ENCODE data around the gene PRXL2B. TPM values are rescaled to one million over a fixed set of nuclear protein-coding genes. Genes with fewer than 3 reads are reported as not detected.
A peak's percentile ranks its signal among the peaks of the same experiment; 100 is the strongest.

The PRXL2B gene
- total RNA-seq, 6 experiments from 2014 or later: 5.1 to 18.6 (median 11.1) TPM

DNA sequence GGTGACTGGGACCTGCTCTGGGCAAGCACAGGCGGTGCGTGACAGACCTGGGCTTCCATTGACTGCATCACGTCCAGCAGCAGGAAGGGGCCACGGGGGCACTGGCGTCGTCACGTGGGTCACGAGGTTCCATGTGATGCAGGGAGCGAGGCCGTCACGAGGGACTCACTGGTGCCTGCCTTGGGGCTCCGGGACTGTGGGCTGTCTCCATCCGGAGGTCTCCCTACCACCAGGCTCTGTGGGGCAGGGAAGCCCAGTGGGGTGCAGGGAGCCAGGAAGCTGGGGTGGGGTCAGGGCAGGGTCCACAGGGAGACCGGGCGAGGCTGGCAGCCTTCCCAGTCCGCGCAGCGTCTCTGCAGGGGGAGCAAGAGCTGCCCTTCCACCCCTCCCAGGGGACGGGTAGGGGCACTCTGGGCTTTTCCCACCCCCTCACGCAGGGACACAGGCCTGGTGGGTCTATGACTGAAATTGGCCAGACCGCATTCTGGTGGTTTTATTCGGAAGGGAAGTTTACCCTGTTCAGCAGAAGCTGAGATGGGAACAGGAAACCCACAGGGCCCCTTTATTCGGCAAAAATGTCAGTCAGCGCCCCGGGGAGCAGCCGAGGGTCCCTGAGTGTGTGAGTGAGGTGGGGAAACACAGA, 30.8 kb upstream of the PRXL2B start:
- Histone ChIP-seq H3K4me1 (peaks cover 0 to 12% (median 0%) of the 10 kb centered on the region in 4 donors), H3K36me3 (peaks cover 0 to 9% (median under 1%) of the 10 kb centered on the region in 4 donors), H3K9me3 (no peaks in the 10 kb centered on the region), H3K27ac (peak overlapping the region; percentile 93 to 96 (median 93)), H3K4me3 (peak overlapping the region; percentile 62 to 70 (median 63)), H3K27me3 (no peaks in the 10 kb centered on the region)
- intact Hi-C loops (cut with DNase I): loop anchor here in 1 of 2 donors (10.0 kb wide), 1 partner anchor 89 kb away; no protein-coding TSS in a partner anchor
- WGBS (ENCODE audit: insufficient coverage, low coverage, low lambda C conversion rate, missing lambda C conversion rate): 3% methylated on average over 8 of the region's 26 CpGs
- TF ChIP-seq, protein P1, sequence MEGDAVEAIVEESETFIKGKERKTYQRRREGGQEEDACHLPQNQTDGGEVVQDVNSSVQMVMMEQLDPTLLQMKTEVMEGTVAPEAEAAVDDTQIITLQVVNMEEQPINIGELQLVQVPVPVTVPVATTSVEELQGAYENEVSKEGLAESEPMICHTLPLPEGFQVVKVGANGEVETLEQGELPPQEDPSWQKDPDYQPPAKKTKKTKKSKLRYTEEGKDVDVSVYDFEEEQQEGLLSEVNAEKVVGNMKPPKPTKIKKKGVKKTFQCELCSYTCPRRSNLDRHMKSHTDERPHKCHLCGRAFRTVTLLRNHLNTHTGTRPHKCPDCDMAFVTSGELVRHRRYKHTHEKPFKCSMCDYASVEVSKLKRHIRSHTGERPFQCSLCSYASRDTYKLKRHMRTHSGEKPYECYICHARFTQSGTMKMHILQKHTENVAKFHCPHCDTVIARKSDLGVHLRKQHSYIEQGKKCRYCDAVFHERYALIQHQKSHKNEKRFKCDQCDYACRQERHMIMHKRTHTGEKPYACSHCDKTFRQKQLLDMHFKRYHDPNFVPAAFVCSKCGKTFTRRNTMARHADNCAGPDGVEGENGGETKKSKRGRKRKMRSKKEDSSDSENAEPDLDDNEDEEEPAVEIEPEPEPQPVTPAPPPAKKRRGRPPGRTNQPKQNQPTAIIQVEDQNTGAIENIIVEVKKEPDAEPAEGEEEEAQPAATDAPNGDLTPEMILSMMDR (IDR thresholded peaks at IDR 0.05): no peak
- TF ChIP-seq POLR2A (IDR thresholded peaks at IDR 0.05): peak; percentile 72
- DNase-seq (peak; percentile 87 to 92 (median 90)), ATAC-seq (peak; percentile 56 to 71 (median 66))

DNA sequence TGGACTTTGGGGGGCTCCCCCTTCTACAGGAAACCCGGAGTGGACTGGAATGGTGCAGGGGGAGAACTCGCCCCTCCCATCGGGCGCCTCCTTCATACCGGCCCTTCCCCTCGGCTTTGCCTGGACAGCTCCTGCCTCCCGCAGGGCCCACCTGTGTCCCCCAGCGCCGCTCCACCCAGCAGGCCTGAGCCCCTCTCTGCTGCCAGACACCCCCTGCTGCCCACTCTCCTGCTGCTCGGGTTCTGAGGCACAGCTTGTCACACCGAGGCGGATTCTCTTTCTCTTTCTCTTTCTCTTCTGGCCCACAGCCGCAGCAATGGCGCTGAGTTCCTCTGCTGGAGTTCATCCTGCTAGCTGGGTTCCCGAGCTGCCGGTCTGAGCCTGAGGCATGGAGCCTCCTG, 30.3 kb upstream of the PRXL2B start, which contains the start of gene TNFRSF14:
TNFRSF14 (plus strand) TSS at position 95 of the 401 bp plus-strand sequence; CDS start at position 389, 294 bp downstream.
- Histone ChIP-seq H3K27ac (peak within 1 kb of the TSS; percentile 93 to 96 (median 93)), H3K4me3 (peak within 1 kb of the TSS; percentile 62 to 70 (median 63)), H3K36me3 (peaks cover 0 to 9% (median under 1%) of the 10 kb centered on the region in 4 donors), H3K27me3 (no peaks in the 10 kb centered on the region), H3K4me1 (peaks cover 0 to 12% (median 0%) of the 10 kb centered on the region in 4 donors), H3K9me3 (no peaks in the 10 kb centered on the region)
- peak; percentile 63 to 77 (median 70) for DNase-seq
- 0% methylated on average over 6 of the region's 16 CpGs for WGBS (ENCODE audit: insufficient coverage, low coverage, low lambda C conversion rate, missing lambda C conversion rate)
- peak; percentile 44 to 60 (median 56) for ATAC-seq
- TF ChIP-seq POLR2A (IDR thresholded peaks at IDR 0.05): no peak
- TF ChIP-seq, protein P1 (IDR thresholded peaks at IDR 0.05): no peak
- intact Hi-C loops (cut with DNase I): loop anchor here in 1 of 2 donors (10.0 kb wide), 1 partner anchor 89 kb away; no protein-coding TSS in a partner anchor

DNA sequence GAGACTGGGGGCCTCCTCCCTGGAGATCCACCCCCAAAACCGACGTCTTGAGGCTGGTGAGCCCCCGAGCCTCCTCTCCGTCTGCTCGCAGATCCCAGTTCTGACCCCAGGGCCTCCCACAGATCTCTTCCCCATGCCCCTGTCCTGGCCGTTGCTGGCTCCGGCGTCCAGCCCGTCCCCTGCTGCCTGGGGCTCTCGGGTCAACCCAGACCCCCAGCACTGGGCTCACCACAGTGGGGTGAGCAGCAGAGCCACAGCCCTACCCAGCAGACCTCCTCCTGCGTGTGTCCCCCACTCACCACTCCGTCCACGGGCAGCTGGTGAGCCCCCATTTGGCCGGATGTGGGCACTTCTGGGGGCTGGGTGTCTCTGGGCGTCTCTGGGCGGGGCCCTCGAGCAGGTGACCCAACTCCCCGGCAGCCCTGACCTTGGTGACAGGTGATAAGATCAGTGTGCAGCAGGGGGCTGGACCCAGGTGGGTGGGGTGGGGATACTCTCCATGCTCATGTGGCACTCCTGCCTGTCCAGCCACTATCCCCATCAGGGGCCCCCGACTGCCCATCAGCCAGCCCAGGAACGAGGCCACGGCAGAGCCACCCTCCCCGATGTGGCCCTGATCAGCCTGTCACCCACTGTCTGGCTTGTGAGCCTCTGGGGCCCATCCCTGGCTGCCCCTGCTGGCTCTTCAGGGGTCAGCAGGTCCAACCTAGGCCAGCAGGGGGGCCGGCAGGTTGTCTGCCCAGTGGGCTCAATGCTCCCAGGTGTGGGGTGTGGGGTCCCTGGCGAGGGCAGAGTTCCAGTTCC, 29.7 kb upstream of the PRXL2B start:
- peak; percentile 6 to 44 (median 24) for ATAC-seq
- WGBS (ENCODE audit: insufficient coverage, low coverage, low lambda C conversion rate, missing lambda C conversion rate): 0% methylated on average over 3 of the region's 24 CpGs
- TF ChIP-seq POLR2A (IDR thresholded peaks at IDR 0.05): no peak
- TF ChIP-seq, protein P1 (IDR thresholded peaks at IDR 0.05): no peak
- DNase-seq: peak in 2 of 3 donors; percentile 72 to 73
- Histone ChIP-seq H3K27ac (peak overlapping the region; percentile 93 to 96 (median 93)), H3K4me1 (peaks cover 0 to 12% (median 0%) of the 10 kb centered on the region in 4 donors), H3K27me3 (no peaks in the 10 kb centered on the region), H3K9me3 (no peaks in the 10 kb centered on the region), H3K4me3 (peak overlapping the region; percentile 62 to 70 (median 63)), H3K36me3 (peaks cover 0 to 9% (median under 1%) of the 10 kb centered on the region in 4 donors)
- intact Hi-C loops (cut with DNase I): loop anchor here in 1 of 2 donors (10.0 kb wide), 1 partner anchor 88 kb away; no protein-coding TSS in a partner anchor

Measured in right lobe of liver (tissue), 6 donors.